Endothelial cell of umbilical vein (primary cell): ENCODE measurements around the gene MEA1. TPM values are rescaled to one million over a fixed set of nuclear protein-coding genes. Genes with fewer than 3 reads are reported as not detected.

ENCODE experiments used
- BruUV-seq: library from RNA; stranded (reverse); fragments of 400-500 nt; replicated peaks from 2 replicates; lab custom pipeline; 2021; lab: Mats Ljungman, UMichigan
- CTCF ChIA-PET: fragments of 300-600, 350-600 bp; sonication (Branson Sonifier 250); formaldehyde crosslinking; loops from one replicate; lab custom pipeline; 2021; ENCODE audit warnings: antibody characterized with exemption, inconsistent platforms; lab: Charles Lee
- POLR2A ChIA-PET: fragments of 300-600, 350-600 bp; sonication (Branson Sonifier 250); formaldehyde crosslinking; loops from one replicate; lab custom pipeline; 2021; ENCODE audit warnings: antibody characterized with exemption, inconsistent platforms; lab: Charles Lee
- DNase-seq: peaks from one replicate; pipeline ENCODE4 v3.0.0-alpha.2; 2011; ENCODE audit warnings: low read depth, low spot score
- FAIRE-seq: peaks from 2 replicates; lab custom pipeline; 2011; peaks lifted over from hg19 to GRCh38; lab: Jason Lieb, UNC
- H2AFZ ChIP-seq: 2 replicates; pipeline ENCODE4 v1.6.0; 2012; ENCODE audit warnings: low read depth, low read length, control low read depth, inconsistent platforms
- H3K27ac ChIP-seq: 2 replicates; pipeline ENCODE4 v1.5.1; 2011; ENCODE audit warnings: low read depth, mild to moderate bottlenecking, control low read depth, low read length, moderate library complexity; ENCODE audit not compliant: insufficient read depth
- H3K27me3 ChIP-seq, 2 experiments: 2 replicates each; pipeline versions ENCODE4 v1.6.0 to v1.6.1; 2011; ENCODE audit warnings: low read length in 2 of 2, mixed read lengths in 1 of 2; ENCODE audit not compliant: control insufficient read depth in 2 of 2, insufficient read depth in 2 of 2
- H3K36me3 ChIP-seq, 2 experiments: 2 replicates in 1 of 2; 3 replicates in 1 of 2; pipeline ENCODE4 v1.5.1; 2011; ENCODE audit warnings: low read length in 2 of 2, mild to moderate bottlenecking in 1 of 2, moderate library complexity in 1 of 2; ENCODE audit not compliant: control insufficient read depth in 2 of 2, insufficient read depth in 2 of 2; ENCODE audit errors: extremely low read depth in 1 of 2
- H3K4me1 ChIP-seq: 3 replicates; pipeline ENCODE4 v1.5.1; 2011; ENCODE audit warnings: mild to moderate bottlenecking, low read length; ENCODE audit not compliant: control insufficient read depth, insufficient read depth; ENCODE audit errors: extremely low read depth
- H3K4me2 ChIP-seq: 2 replicates; pipeline ENCODE4 v1.6.1; 2011; ENCODE audit warnings: low read length, control low read depth, mixed read lengths; ENCODE audit not compliant: insufficient read depth
- H3K4me3 ChIP-seq, 3 experiments: fragments of 200-600 bp in 1 of 3; sonication (generic), shearing (Covaris generic) in 1 of 3; replicated peaks in 1 of 3; 2 replicates each; pipeline ENCODE4 v1.5.1; 2011 to 2016; ENCODE audit warnings: control low read depth in 3 of 3, low read length in 3 of 3, mild to moderate bottlenecking in 2 of 3, inconsistent platforms in 1 of 3, low read depth in 1 of 3, moderate library complexity in 1 of 3; ENCODE audit not compliant: insufficient read depth in 1 of 3
- H3K79me2 ChIP-seq: 2 replicates; pipeline ENCODE4 v1.6.0; 2012; ENCODE audit warnings: low read length, inconsistent platforms; ENCODE audit not compliant: control insufficient read depth, insufficient read depth
- H3K9ac ChIP-seq: replicated peaks from 2 replicates; pipeline ENCODE3; 2011; ENCODE audit warnings: low read length, control low read depth; ENCODE audit not compliant: insufficient read depth; ENCODE audit errors: extremely low read depth
- H3K9me1 ChIP-seq: replicated peaks from 3 replicates; pipeline ENCODE4 v1.6.0; 2011; ENCODE audit warnings: mild to moderate bottlenecking, low read length; ENCODE audit not compliant: control insufficient read depth, insufficient read depth; ENCODE audit errors: extremely low read depth
- H3K9me3 ChIP-seq: replicated peaks from 2 replicates; pipeline ENCODE4 v1.5.1; 2012; ENCODE audit warnings: low read length, inconsistent platforms; ENCODE audit not compliant: control insufficient read depth, insufficient read depth
- H4K20me1 ChIP-seq: replicated peaks from 2 replicates; pipeline ENCODE3; 2011; ENCODE audit warnings: mild to moderate bottlenecking, low read length; ENCODE audit not compliant: control insufficient read depth, insufficient read depth; ENCODE audit errors: extremely low read depth
- CTCF ChIP-seq, 2 donors: IDR thresholded peaks; 1 replicate in 1 of 2; 2 replicates in 1 of 2; pipeline ENCODE4 v1.5.1; 2011; ENCODE audit warnings: low read length in 2 of 2, mild to moderate bottlenecking in 2 of 2, moderate library complexity in 2 of 2, control low read depth in 1 of 2, inconsistent platforms in 1 of 2, low read depth in 1 of 2; ENCODE audit not compliant: insufficient read depth in 1 of 2; ENCODE audit errors: extremely low read depth in 1 of 2
- EZH2 ChIP-seq: IDR thresholded peaks from 2 replicates; pipeline ENCODE4 v1.6.1; 2012; ENCODE audit warnings: borderline replicate concordance, low read depth, mild to moderate bottlenecking, moderate library complexity, low read length, inconsistent platforms; ENCODE audit not compliant: severe bottlenecking
- FOS ChIP-seq: IDR thresholded peaks from 2 replicates; pipeline ENCODE4 v1.6.1; 2011; ENCODE audit warnings: mild to moderate bottlenecking, low read length, moderate library complexity, borderline replicate concordance; ENCODE audit not compliant: insufficient read depth
- GATA2 ChIP-seq: IDR thresholded peaks from 2 replicates; pipeline ENCODE4 v1.7.0; 2011; ENCODE audit warnings: low read depth, mild to moderate bottlenecking, moderate library complexity, mixed read lengths, low read length; ENCODE audit not compliant: insufficient read length, insufficient read depth
- JUN ChIP-seq: IDR thresholded peaks from 2 replicates; pipeline ENCODE4 v1.6.1; 2011; ENCODE audit warnings: borderline replicate concordance, low read depth; ENCODE audit not compliant: insufficient read length, insufficient read depth
- MAX ChIP-seq: IDR thresholded peaks from 2 replicates; pipeline ENCODE4 v1.6.1; 2011; ENCODE audit not compliant: insufficient read depth, insufficient read length
- MYC ChIP-seq: IDR thresholded peaks from one replicate; pipeline ENCODE4 v1.6.1; 2011; ENCODE audit warnings: mild to moderate bottlenecking, low read depth, low read length
- POLR2A ChIP-seq: IDR thresholded peaks from 2 replicates; pipeline ENCODE4 v1.6.1; 2012; ENCODE audit warnings: low read depth, mild to moderate bottlenecking, control low read depth, low read length
- POLR2AphosphoS5 ChIP-seq: IDR thresholded peaks from 2 replicates; pipeline ENCODE4 v1.6.1; 2012; ENCODE audit warnings: low read depth, mild to moderate bottlenecking, control low read depth, low read length, moderate library complexity; ENCODE audit not compliant: insufficient read depth
- dilution Hi-C: fragments of 300-500 bp; cut with MboI; formaldehyde crosslinking; loops from one replicate; pipeline ENCODE4 v1.15.0; 2019; ENCODE audit warnings: low sequenced_read_pairs; ENCODE audit not compliant: extremely low pct_ligation_motif_present
- intact Hi-C: fragments of 100-400 bp; cut with micrococcal nuclease; formaldehyde crosslinking; loops from one replicate; pipeline ENCODE4 v1.10.0; 2022
- polyA plus RNA-seq, 4 experiments: library from polyadenylated mRNA; depleted of rRNA in 3 of 4; stranded (reverse) in 3 of 4; unstranded in 1 of 4; fragments of >200 nt; gene quantifications; 2 replicates each; pipeline versions ENCODE4 v1.2.1 to v1.2.3, GENCODE V29; 2011 to 2012; ENCODE audit warnings: missing spikeins in 1 of 4
- total RNA-seq: library from RNA; stranded (reverse); gene quantifications from 2 replicates; pipeline ENCODE4 v1.2.3, GENCODE V29; 2021

Gene MEA1
- total and polyA plus RNA-seq, 2 donors (not counting 3 experiments of a cell fraction or from before 2014, with no cell fraction given), result 62.5 to 69.5 TPM

GRCh38 chr6:43033496-43034189 is 19.9 kb upstream of the MEA1 start:
- ChIA-PET POLR2A (interaction anchor here (0.9 kb wide), 1 partner anchor 11 kb away, joined by 3 read pairs; no protein-coding TSS in a partner anchor), CTCF (interaction anchor here (2.1 to 2.9 kb wide), 2 partner anchors 11 to 110 kb away, joined by 8 to 11 read pairs; partner anchors contain the start of gene RRP36)
- Histone ChIP-seq H3K4me2 (no peak overlapping the region), H3K4me1 (no peaks in the 10 kb centered on the region), H3K9me3 (no peaks in the 10 kb centered on the region), H4K20me1 (no peaks in the 10 kb centered on the region), H2AFZ (no peak overlapping the region), H3K9me1 (no peaks in the 10 kb centered on the region), H3K36me3 (peaks cover 11 to 38% of the 10 kb centered on the region in 2 experiments), H3K4me3 (no peak overlapping the region), H3K27me3 (no peaks in the 10 kb centered on the region), H3K79me2 (no peaks in the 10 kb centered on the region), H3K9ac (no peak overlapping the region), H3K27ac (no peak overlapping the region)
- intact Hi-C loops (no loop called here), dilution Hi-C loops (no loop called here)
- TF ChIP-seq FOS (no peak), CTCF (IDR thresholded peaks at IDR 0.05; ENCODE audit: extremely low read depth in 1 of 2, insufficient read depth in 1 of 2, low read depth in 1 of 2, low read length in 2 of 2) (no peak), POLR2A (no peak), JUN (no peak), GATA2 (no peak), EZH2 (no peak), MAX (no peak), POLR2AphosphoS5 (no peak), MYC (no peak)
- DNase-seq (no peak), FAIRE-seq (no peak)
- no TSS peak for BruUV-seq
